ENCODE measurements around the gene CYCS. TPM values are rescaled to one million over a fixed set of nuclear protein-coding genes. Genes with fewer than 3 reads are reported as not detected.
A peak's percentile ranks its signal among the peaks of the same experiment; 100 is the strongest.
"Not testable (repeated sequence)": the region's sequence is repeated elsewhere in the genome, so short reads cannot be mapped to it uniquely, and the experiment has no call there.

Gene CYCS
- polyA plus RNA-seq: 100 to 1,000 TPM in 1 of 2 donors, 10 to 100 TPM in 1; 44.2 to 106 TPM

DNA sequence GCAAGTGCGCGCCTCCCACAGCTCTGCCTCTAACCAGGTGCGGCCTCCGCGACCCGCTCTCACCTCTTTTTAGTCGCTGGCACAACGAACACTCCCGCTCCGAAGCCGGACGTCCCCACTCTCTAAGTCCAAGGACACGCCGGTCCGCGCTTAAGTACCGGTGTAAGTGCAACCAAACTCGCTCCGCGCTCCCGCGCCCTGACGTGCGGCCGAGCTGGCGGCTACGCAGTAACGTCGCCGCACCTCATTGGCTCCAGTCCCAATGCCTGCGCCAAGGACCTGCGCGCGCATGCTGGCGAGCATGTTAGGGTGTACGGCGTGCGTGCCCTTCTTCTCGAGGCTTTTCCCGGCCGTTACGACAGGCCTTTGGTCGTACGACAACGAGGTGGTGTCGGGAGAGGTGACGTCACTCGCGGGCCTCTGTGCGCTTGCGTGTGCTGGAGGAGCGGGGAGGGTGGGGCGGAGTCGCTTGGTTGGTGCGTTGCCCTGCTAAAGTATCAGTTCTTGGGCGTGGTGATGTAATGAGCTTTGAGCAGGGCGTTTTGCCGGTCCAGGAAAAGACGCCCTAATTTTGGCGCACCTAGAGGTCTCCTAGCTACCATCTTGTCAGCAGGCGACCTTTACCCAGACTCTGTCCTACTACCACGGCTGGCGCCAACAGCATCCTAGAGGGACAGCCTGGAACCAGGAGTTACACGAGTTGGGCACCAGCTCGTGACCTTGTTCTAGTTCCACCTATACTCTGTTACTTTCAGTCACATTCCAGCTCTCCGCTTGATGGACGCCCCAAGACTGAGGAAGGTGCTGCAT lies at the start of gene CYCS:
CYCS (minus strand) TSS at position 124 of the 810 bp plus-strand sequence. CDS start 1,141 bp downstream, outside the sequence.
- Histone ChIP-seq H3K9me3 (ENCODE audit: control insufficient read depth in 2 of 2, insufficient read depth in 1 of 2, low read depth in 1 of 2, low read length in 1 of 2) (no peaks in the 10 kb centered on the region), H3K27me3 (ENCODE audit: control insufficient read depth in 1 of 2, insufficient read depth in 2 of 2, low read length in 2 of 2) (no peaks in the 10 kb centered on the region), H3K27ac (ENCODE audit: low read depth in 2 of 2, low read length in 1 of 2) (peak within 1 kb of the TSS; percentile 97 to 99), H3K36me3 (ENCODE audit: control insufficient read depth in 2 of 2, insufficient read depth in 2 of 2, low read length in 1 of 2) (peaks cover 2 to 14% of the 10 kb centered on the region in 2 donors), H3K4me1 (ENCODE audit: control insufficient read depth in 2 of 2, insufficient read depth in 2 of 2, low read length in 1 of 2) (no peaks in the 10 kb centered on the region), H3K4me3 (ENCODE audit: low read depth in 1 of 2, low read length in 2 of 2) (peak within 1 kb of the TSS; percentile 74 to 87)
- 1% methylated on average over 67 of the region's 67 CpGs for WGBS, 2 donors

- Histone ChIP-seq H3K36me3 (ENCODE audit: control insufficient read depth in 2 of 2, insufficient read depth in 2 of 2, low read length in 1 of 2) (no peaks in the 10 kb centered on the region), H3K9me3 (ENCODE audit: control insufficient read depth in 2 of 2, insufficient read depth in 1 of 2, low read depth in 1 of 2, low read length in 1 of 2) (no peaks in the 10 kb centered on the region), H3K4me1 (ENCODE audit: control insufficient read depth in 2 of 2, insufficient read depth in 2 of 2, low read length in 1 of 2) (no peaks in the 10 kb centered on the region), H3K27ac (ENCODE audit: low read depth in 2 of 2, low read length in 1 of 2) (no peak overlapping the region), H3K4me3 (ENCODE audit: low read depth in 1 of 2, low read length in 2 of 2) (no peak overlapping the region), H3K27me3 (ENCODE audit: control insufficient read depth in 1 of 2, insufficient read depth in 2 of 2, low read length in 2 of 2) (no peaks in the 10 kb centered on the region)
- 47% methylated on average over 4 of the region's 4 CpGs for WGBS, 2 donors
These were observed 48.1 kb upstream of the CYCS start for GRCh38 chr7:25173184-25173583.

DNA sequence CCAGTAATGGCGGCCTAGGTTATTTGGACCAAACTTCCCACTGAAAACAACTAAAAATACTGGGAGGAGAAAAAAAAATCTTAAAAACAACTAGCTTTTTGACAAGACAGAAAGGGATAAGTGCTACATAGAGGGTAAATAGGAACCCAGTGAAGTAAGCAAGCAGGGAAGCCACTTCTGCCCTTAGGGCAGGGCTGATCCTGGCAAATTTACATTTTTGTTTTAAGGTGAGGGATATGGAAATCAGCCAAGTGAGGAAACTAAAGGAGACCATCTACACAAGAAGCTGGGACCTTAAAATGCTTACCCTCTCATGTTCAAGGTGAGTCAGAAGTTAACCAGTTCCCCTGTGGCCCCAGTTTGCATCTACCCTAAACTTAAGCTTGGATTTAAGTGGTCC lies 46.5 kb upstream of the CYCS start:
- Histone ChIP-seq H3K4me1 (ENCODE audit: control insufficient read depth in 2 of 2, insufficient read depth in 2 of 2, low read length in 1 of 2) (no peaks in the 10 kb centered on the region), H3K36me3 (ENCODE audit: control insufficient read depth in 2 of 2, insufficient read depth in 2 of 2, low read length in 1 of 2) (no peaks in the 10 kb centered on the region), H3K4me3 (ENCODE audit: low read depth in 1 of 2, low read length in 2 of 2) (no peak overlapping the region), H3K9me3 (ENCODE audit: control insufficient read depth in 2 of 2, insufficient read depth in 1 of 2, low read depth in 1 of 2, low read length in 1 of 2) (no peaks in the 10 kb centered on the region), H3K27ac (ENCODE audit: low read depth in 2 of 2, low read length in 1 of 2) (no peak overlapping the region), H3K27me3 (ENCODE audit: control insufficient read depth in 1 of 2, insufficient read depth in 2 of 2, low read length in 2 of 2) (no peaks in the 10 kb centered on the region)
- 90 to 94% methylated on average over 1 of the region's 1 CpG for WGBS, 2 donors

GRCh38 chr7:25171071-25171470 lies 46.0 kb upstream of the CYCS start:
- no peak overlapping the region for H3K4me3 ChIP-seq (ENCODE audit: low read depth in 1 of 2, low read length in 2 of 2)
- no peaks in the 10 kb centered on the region for H3K36me3 ChIP-seq (ENCODE audit: control insufficient read depth in 2 of 2, insufficient read depth in 2 of 2, low read length in 1 of 2)
- H3K27ac ChIP-seq (ENCODE audit: low read depth in 2 of 2, low read length in 1 of 2): no peak overlapping the region
- H3K4me1 ChIP-seq (ENCODE audit: control insufficient read depth in 2 of 2, insufficient read depth in 2 of 2, low read length in 1 of 2): no peaks in the 10 kb centered on the region
- no peaks in the 10 kb centered on the region for H3K27me3 ChIP-seq (ENCODE audit: control insufficient read depth in 1 of 2, insufficient read depth in 2 of 2, low read length in 2 of 2)
- WGBS, 2 donors: 92 to 93% methylated on average over 1 of the region's 1 CpG
- no peaks in the 10 kb centered on the region for H3K9me3 ChIP-seq (ENCODE audit: control insufficient read depth in 2 of 2, insufficient read depth in 1 of 2, low read depth in 1 of 2, low read length in 1 of 2)

DNA sequence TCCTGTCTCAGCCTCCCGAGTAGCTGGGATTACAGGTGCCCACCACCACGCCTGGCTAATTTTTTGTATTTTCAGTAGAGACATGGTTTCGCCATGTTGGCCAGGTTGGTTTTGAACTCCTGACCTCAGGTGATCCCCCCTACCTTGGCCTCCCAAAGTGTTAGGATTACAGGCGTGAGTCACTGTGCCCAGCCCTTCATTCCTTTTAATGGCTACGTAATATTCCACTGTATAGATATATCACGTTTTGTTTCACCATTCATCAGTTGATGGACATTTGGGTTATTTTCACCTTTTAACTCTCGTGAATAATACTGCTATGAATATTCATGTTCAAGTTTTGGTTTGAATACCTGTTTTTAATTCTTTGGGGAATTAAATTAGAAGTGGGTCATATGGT lies 44.6 kb upstream of the CYCS start:
- no peaks in the 10 kb centered on the region for H3K4me1 ChIP-seq (ENCODE audit: control insufficient read depth in 2 of 2, insufficient read depth in 2 of 2, low read length in 1 of 2)
- no peaks in the 10 kb centered on the region for H3K27me3 ChIP-seq (ENCODE audit: control insufficient read depth in 1 of 2, insufficient read depth in 2 of 2, low read length in 2 of 2)
- H3K9me3 ChIP-seq (ENCODE audit: control insufficient read depth in 2 of 2, insufficient read depth in 1 of 2, low read depth in 1 of 2, low read length in 1 of 2): no peaks in the 10 kb centered on the region
- WGBS, 2 donors: 97 to 98% methylated on average over 7 of the region's 7 CpGs
- no peak overlapping the region for H3K27ac ChIP-seq (ENCODE audit: low read depth in 2 of 2, low read length in 1 of 2)
- no peak overlapping the region for H3K4me3 ChIP-seq (ENCODE audit: low read depth in 1 of 2, low read length in 2 of 2)
- H3K36me3 ChIP-seq (ENCODE audit: control insufficient read depth in 2 of 2, insufficient read depth in 2 of 2, low read length in 1 of 2): no peaks in the 10 kb centered on the region

DNA sequence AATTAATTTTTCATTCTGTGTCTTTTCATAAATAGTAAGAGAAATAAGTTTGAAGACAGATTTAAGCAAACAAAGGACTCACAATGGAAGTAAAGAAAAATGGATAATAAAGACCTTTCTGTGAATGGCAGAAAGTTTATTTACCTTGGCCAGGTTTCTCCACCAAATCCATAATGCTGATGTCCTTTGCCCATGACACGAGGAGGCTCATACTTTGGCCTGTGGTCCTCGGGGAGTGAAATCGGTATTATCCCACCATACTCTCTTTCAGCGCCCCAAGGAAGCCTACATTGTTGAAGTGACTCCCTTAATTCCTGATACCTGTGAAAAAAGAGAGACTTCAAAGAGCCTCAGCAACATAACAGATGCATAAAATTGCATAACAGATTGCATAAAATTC lies 43.1 kb upstream of the CYCS start:
- peak overlapping the region in 1 of 2 donors; percentile 18 for H3K27ac ChIP-seq (ENCODE audit: low read depth in 2 of 2, low read length in 1 of 2)
- H3K27me3 ChIP-seq (ENCODE audit: control insufficient read depth in 1 of 2, insufficient read depth in 2 of 2, low read length in 2 of 2): no peaks in the 10 kb centered on the region
- no peak overlapping the region for H3K4me3 ChIP-seq (ENCODE audit: low read depth in 1 of 2, low read length in 2 of 2)
- WGBS, 2 donors: 54 to 62% methylated on average over 4 of the region's 4 CpGs
- H3K36me3 ChIP-seq (ENCODE audit: control insufficient read depth in 2 of 2, insufficient read depth in 2 of 2, low read length in 1 of 2): no peaks in the 10 kb centered on the region
- no peaks in the 10 kb centered on the region for H3K9me3 ChIP-seq (ENCODE audit: control insufficient read depth in 2 of 2, insufficient read depth in 1 of 2, low read depth in 1 of 2, low read length in 1 of 2)
- H3K4me1 ChIP-seq (ENCODE audit: control insufficient read depth in 2 of 2, insufficient read depth in 2 of 2, low read length in 1 of 2): no peaks in the 10 kb centered on the region

DNA sequence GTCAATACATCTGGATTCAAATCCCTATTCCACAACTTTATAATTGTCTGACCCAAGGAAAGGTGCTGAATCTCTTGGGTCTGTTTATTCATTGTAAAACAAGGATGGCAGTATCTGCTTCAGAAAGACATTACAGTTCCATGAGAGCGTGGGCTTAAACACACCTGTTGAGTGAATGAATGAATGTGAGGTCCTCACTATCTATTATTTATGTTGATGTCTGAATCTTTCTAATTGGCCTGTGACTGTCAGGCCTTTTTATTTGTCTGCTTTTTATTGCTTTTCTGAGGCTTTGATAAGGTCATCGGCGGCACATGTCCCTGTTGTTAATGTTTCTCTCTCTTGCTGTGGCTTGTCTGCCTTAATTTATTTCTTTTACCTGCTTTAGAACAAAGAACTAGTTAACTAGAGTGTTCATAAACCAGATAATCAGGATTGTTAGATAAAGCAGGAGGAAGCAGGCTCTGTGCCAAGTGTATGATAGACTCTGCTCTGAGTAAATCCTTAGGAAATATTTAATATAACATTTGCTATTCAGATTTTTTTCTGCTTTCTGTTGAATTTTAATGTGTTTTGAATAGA lies 42.3 kb upstream of the CYCS start:
- WGBS, 2 donors: 60 to 66% methylated on average over 3 of the region's 3 CpGs
- no peaks in the 10 kb centered on the region for H3K27me3 ChIP-seq (ENCODE audit: control insufficient read depth in 1 of 2, insufficient read depth in 2 of 2, low read length in 2 of 2)
- no peaks in the 10 kb centered on the region for H3K9me3 ChIP-seq (ENCODE audit: control insufficient read depth in 2 of 2, insufficient read depth in 1 of 2, low read depth in 1 of 2, low read length in 1 of 2)
- no peak overlapping the region for H3K4me3 ChIP-seq (ENCODE audit: low read depth in 1 of 2, low read length in 2 of 2)
- no peaks in the 10 kb centered on the region for H3K36me3 ChIP-seq (ENCODE audit: control insufficient read depth in 2 of 2, insufficient read depth in 2 of 2, low read length in 1 of 2)
- no peak overlapping the region for H3K27ac ChIP-seq (ENCODE audit: low read depth in 2 of 2, low read length in 1 of 2)
- H3K4me1 ChIP-seq (ENCODE audit: control insufficient read depth in 2 of 2, insufficient read depth in 2 of 2, low read length in 1 of 2): no peaks in the 10 kb centered on the region

- not testable (repeated sequence) for H3K4me1 ChIP-seq (ENCODE audit: control insufficient read depth in 2 of 2, insufficient read depth in 2 of 2, low read length in 1 of 2); H3K9me3 ChIP-seq (ENCODE audit: control insufficient read depth in 2 of 2, insufficient read depth in 1 of 2, low read depth in 1 of 2, low read length in 1 of 2); H3K4me3 ChIP-seq (ENCODE audit: low read depth in 1 of 2, low read length in 2 of 2); H3K27me3 ChIP-seq (ENCODE audit: control insufficient read depth in 1 of 2, insufficient read depth in 2 of 2, low read length in 2 of 2); H3K27ac ChIP-seq (ENCODE audit: low read depth in 2 of 2, low read length in 1 of 2); H3K36me3 ChIP-seq (ENCODE audit: control insufficient read depth in 2 of 2, insufficient read depth in 2 of 2, low read length in 1 of 2)
- 52 to 53% methylated on average over 11 of the region's 11 CpGs for WGBS, 2 donors
These were observed 35.0 kb upstream of the CYCS start for GRCh38 chr7:25159983-25160596.

GRCh38 chr7:25158966-25159365 lies 33.9 kb upstream of the CYCS start:
- Histone ChIP-seq H3K36me3 (ENCODE audit: control insufficient read depth in 2 of 2, insufficient read depth in 2 of 2, low read length in 1 of 2) (no peaks in the 10 kb centered on the region), H3K4me1 (ENCODE audit: control insufficient read depth in 2 of 2, insufficient read depth in 2 of 2, low read length in 1 of 2) (no peaks in the 10 kb centered on the region), H3K27ac (ENCODE audit: low read depth in 2 of 2, low read length in 1 of 2) (no peak overlapping the region), H3K9me3 (ENCODE audit: control insufficient read depth in 2 of 2, insufficient read depth in 1 of 2, low read depth in 1 of 2, low read length in 1 of 2) (no peaks in the 10 kb centered on the region), H3K27me3 (ENCODE audit: control insufficient read depth in 1 of 2, insufficient read depth in 2 of 2, low read length in 2 of 2) (no peaks in the 10 kb centered on the region), H3K4me3 (ENCODE audit: low read depth in 1 of 2, low read length in 2 of 2) (no peak overlapping the region)
- WGBS, 2 donors: 93 to 95% methylated on average over 4 of the region's 4 CpGs
